H9 (cell line): ENCODE measurements around the gene ZSWIM6. TPM values are rescaled to one million over a fixed set of nuclear protein-coding genes. Genes with fewer than 3 reads are reported as not detected.

Experiments
- DNase-seq: peaks from one replicate; pipeline ENCODE4 v3.0.0-alpha.2; 2017
- H2AFZ ChIP-seq: one replicate; pipeline ENCODE4 v1.6.1; 2013; ENCODE audit warnings: mild to moderate bottlenecking, low read length, control low read depth, moderate library complexity
- H2AK5ac ChIP-seq: 2 replicates; pipeline ENCODE4 v1.6.1; 2013; ENCODE audit warnings: low read length, control low read depth, mixed read lengths; ENCODE audit not compliant: insufficient read length
- H2BK120ac ChIP-seq: one replicate; pipeline ENCODE4 v1.6.1; 2013; ENCODE audit warnings: low read depth, mild to moderate bottlenecking, low read length, control low read depth, inconsistent platforms; ENCODE audit not compliant: poor library complexity, severe bottlenecking
- H2BK12ac ChIP-seq: 2 replicates; pipeline ENCODE4 v1.6.1; 2013; ENCODE audit warnings: low read length, control low read depth, mixed read lengths, low read depth; ENCODE audit not compliant: insufficient read length
- H2BK15ac ChIP-seq: 2 replicates; pipeline ENCODE4 v1.6.1; 2013; ENCODE audit warnings: low read depth, low read length, control low read depth
- H2BK20ac ChIP-seq: one replicate; pipeline ENCODE4 v1.6.1; 2013; ENCODE audit warnings: low read depth, mild to moderate bottlenecking, low read length, control low read depth, inconsistent platforms; ENCODE audit not compliant: poor library complexity, severe bottlenecking
- H2BK5ac ChIP-seq: 2 replicates; pipeline ENCODE4 v1.6.1; 2013; ENCODE audit warnings: low read length, control low read depth, mixed read lengths; ENCODE audit not compliant: insufficient read length
- H3K14ac ChIP-seq: 2 replicates; pipeline ENCODE4 v1.6.1; 2013; ENCODE audit warnings: low read length, control low read depth; ENCODE audit not compliant: insufficient read depth
- H3K18ac ChIP-seq: 2 replicates; pipeline ENCODE4 v1.6.1; 2013; ENCODE audit warnings: low read depth, mild to moderate bottlenecking, mixed read lengths, low read length, control low read depth; ENCODE audit not compliant: insufficient read length
- H3K23ac ChIP-seq: 2 replicates; pipeline ENCODE4 v1.6.1; 2013; ENCODE audit warnings: low read length, control low read depth, mixed read lengths, low read depth; ENCODE audit not compliant: insufficient read length
- H3K23me2 ChIP-seq: 2 replicates; pipeline ENCODE4 v1.6.1; 2013; ENCODE audit warnings: low read depth, mild to moderate bottlenecking, mixed read lengths, low read length, control low read depth; ENCODE audit not compliant: insufficient read length, poor library complexity, severe bottlenecking
- H3K27ac ChIP-seq: 2 replicates; pipeline ENCODE4 v1.5.1; 2013; ENCODE audit warnings: low read length, control low read depth, mixed read lengths, low read depth; ENCODE audit not compliant: insufficient read length
- H3K27me3 ChIP-seq: 2 replicates; pipeline ENCODE4 v1.6.1; 2013; ENCODE audit warnings: low read length, control low read depth, inconsistent platforms; ENCODE audit not compliant: insufficient read depth
- H3K4ac ChIP-seq: 2 replicates; pipeline ENCODE4 v1.6.1; 2013; ENCODE audit warnings: low read depth, mild to moderate bottlenecking, control low read depth, inconsistent platforms, low read length, moderate library complexity
- H3K4me1 ChIP-seq: 2 replicates; pipeline ENCODE4 v1.6.1; 2013; ENCODE audit warnings: low read length, control low read depth, inconsistent platforms; ENCODE audit not compliant: insufficient read depth
- H3K4me2 ChIP-seq: 2 replicates; pipeline ENCODE4 v1.6.1; 2013; ENCODE audit warnings: low read length, control low read depth, mixed read lengths; ENCODE audit not compliant: insufficient read length, insufficient read depth
- H3K56ac ChIP-seq: 2 replicates; pipeline ENCODE4 v1.6.1; 2013; ENCODE audit warnings: low read depth, mild to moderate bottlenecking, mixed read lengths, low read length, control low read depth; ENCODE audit not compliant: insufficient read length
- H3K79me1 ChIP-seq: 2 replicates; pipeline ENCODE4 v1.6.1; 2013; ENCODE audit warnings: low read depth, mild to moderate bottlenecking, moderate library complexity, low read length, control low read depth, inconsistent platforms; ENCODE audit not compliant: insufficient read depth, poor library complexity, severe bottlenecking
- H3K79me2 ChIP-seq: 2 replicates; pipeline ENCODE4 v1.6.1; 2013; ENCODE audit warnings: low read length, control low read depth, inconsistent platforms; ENCODE audit not compliant: insufficient read depth
- H3K9ac ChIP-seq: 2 replicates; pipeline ENCODE4 v1.6.1; 2013; ENCODE audit warnings: low read length, control low read depth, mixed read lengths; ENCODE audit not compliant: insufficient read length; ENCODE audit errors: extremely low read depth
- H3K9me3 ChIP-seq: one replicate; pipeline ENCODE4 v1.6.1; 2013; ENCODE audit warnings: low read depth, low read length, inconsistent platforms; ENCODE audit not compliant: control insufficient read depth
- H3T11ph ChIP-seq: one replicate; pipeline ENCODE4 v1.6.1; 2013; ENCODE audit warnings: mild to moderate bottlenecking, low read length, control low read depth, inconsistent platforms
- H4K20me1 ChIP-seq: one replicate; pipeline ENCODE4 v1.6.1; 2013; ENCODE audit not compliant: control insufficient read depth, insufficient read length, insufficient read depth
- H4K5ac ChIP-seq: 2 replicates; pipeline ENCODE4 v1.6.1; 2013; ENCODE audit warnings: low read depth, mild to moderate bottlenecking, mixed read lengths, low read length, control low read depth; ENCODE audit not compliant: insufficient read length
- H4K8ac ChIP-seq: replicated peaks from 2 replicates; pipeline ENCODE4 v1.6.1; 2013; ENCODE audit warnings: low read length, control low read depth, mixed read lengths, low read depth; ENCODE audit not compliant: insufficient read length
- H4K91ac ChIP-seq: 2 replicates; pipeline ENCODE4 v1.6.1; 2013; ENCODE audit warnings: low read depth, mild to moderate bottlenecking, moderate library complexity, mixed read lengths, low read length, control low read depth; ENCODE audit not compliant: insufficient read length
- H3K27ac Mint-ChIP-seq, 3 experiments: 2 replicates in 2 of 3; 3 replicates in 1 of 3; pipeline ENCODE4 v1.8.0; 2020 to 2021; ENCODE audit warnings: mixed read lengths in 3 of 3, mild to moderate bottlenecking in 1 of 3, moderate library complexity in 1 of 3
- H3K27me3 Mint-ChIP-seq: 2 replicates; pipeline ENCODE4 v1.8.0; 2021; ENCODE audit warnings: low read depth, mild to moderate bottlenecking, moderate library complexity, mixed read lengths
- H3K36me3 Mint-ChIP-seq, 3 experiments: 2 replicates in 2 of 3; 3 replicates in 1 of 3; pipeline ENCODE4 v1.8.0; 2020 to 2021; ENCODE audit warnings: low read depth in 3 of 3, mixed read lengths in 3 of 3; ENCODE audit not compliant: insufficient read depth in 1 of 3
- H3K4me1 Mint-ChIP-seq, 2 experiments: 2 replicates each; pipeline ENCODE4 v1.8.0; 2020; ENCODE audit warnings: mixed read lengths in 2 of 2
- H3K4me3 Mint-ChIP-seq, 2 experiments: 2 replicates in 1 of 2; 3 replicates in 1 of 2; pipeline ENCODE4 v1.8.0; 2020 to 2021; ENCODE audit warnings: mild to moderate bottlenecking in 2 of 2, mixed read lengths in 2 of 2, moderate library complexity in 1 of 2
- H3K9me3 Mint-ChIP-seq, 2 experiments: 2 replicates in 1 of 2; 3 replicates in 1 of 2; pipeline ENCODE4 v1.8.0; 2020; ENCODE audit warnings: mild to moderate bottlenecking in 2 of 2, mixed read lengths in 2 of 2, moderate library complexity in 1 of 2
- CTCF ChIP-seq: fragments of 200-600 bp; sonication (generic); conservative IDR thresholded peaks from 3 replicates; pipeline ENCODE4 v1.8.0; 2021; ENCODE audit warnings: antibody characterized with exemption, mild to moderate bottlenecking
- WGBS: extraction: QIAGEN DNeasy Blood & Tissue Kit; methylation state at CpG from one replicate; pipeline ENCODE4 v1.1.7; 2013; ENCODE audit warnings: missing lambda C conversion rate, low lambda C conversion rate, mixed read lengths; ENCODE audit not compliant: insufficient read length; ENCODE audit errors: extremely low coverage; 5-methylcytosine and 5-hydroxymethylcytosine counted together
- total RNA-seq: library from RNA; stranded (reverse); gene quantifications from 2 replicates; pipeline ENCODE4 v1.2.1, GENCODE V29; 2021

The ZSWIM6 gene
- total RNA-seq, 1 experiment from 2014 or later, result 11.5 TPM

- no peak overlapping the region for H2AFZ ChIP-seq
- H4K20me1 ChIP-seq, result no peaks in the 10 kb centered on the region
- H4K5ac ChIP-seq, result no peak overlapping the region
- no peaks in the 10 kb centered on the region for H3K27me3 ChIP-seq
- no peaks in the 10 kb centered on the region for H3K23me2 ChIP-seq
- H3K9me3 ChIP-seq, result no peaks in the 10 kb centered on the region
- H4K91ac ChIP-seq, result no peak overlapping the region
- no peak overlapping the region for H2BK12ac ChIP-seq
- H3K14ac ChIP-seq, result no peak overlapping the region
- no peak overlapping the region for H4K8ac ChIP-seq
- no peak overlapping the region for H3K4me2 ChIP-seq
- Mint-ChIP-seq H3K27ac (no peak overlapping the region), H3K36me3 (peaks cover 3 to 16% (median 4%) of the 10 kb centered on the region in 3 experiments; a peak in 5 of 7 replicates), H3K9me3 (peaks cover 0 to 3% of the 10 kb centered on the region in 2 experiments; a peak in 1 of 5 replicates), H3K4me1 (peaks cover 12 to 16% of the 10 kb centered on the region in 2 experiments), H3K27me3 (no peaks in the 10 kb centered on the region), H3K4me3 (no peak overlapping the region)
- H2BK120ac ChIP-seq, result no peak overlapping the region
- no peak overlapping the region for H3K23ac ChIP-seq
- no peak for DNase-seq
- no peak overlapping the region for H3K9ac ChIP-seq
- WGBS, result no CpG with 5 or more reads among the region's 2 CpGs
- H3K79me1 ChIP-seq, result no peaks in the 10 kb centered on the region
- H2AK5ac ChIP-seq, result no peak overlapping the region
- no peak overlapping the region for H2BK20ac ChIP-seq
- H2BK15ac ChIP-seq, result no peak overlapping the region
- no peak overlapping the region for H3T11ph ChIP-seq
- H3K27ac ChIP-seq, result no peak overlapping the region
- no peak overlapping the region for H2BK5ac ChIP-seq
- TF ChIP-seq CTCF, result no peak
- no peak overlapping the region for H3K56ac ChIP-seq
- H3K4ac ChIP-seq, result no peak overlapping the region
- H3K4me1 ChIP-seq, result no peaks in the 10 kb centered on the region
- H3K79me2 ChIP-seq, result no peaks in the 10 kb centered on the region
- no peak overlapping the region for H3K18ac ChIP-seq
These were observed 38.4 kb downstream of the ZSWIM6 start for GRCh38 chr5:61370506-61370905.
